HG02623 (cell line): ENCODE data around the gene ZBTB43.
"Not testable (repeated sequence)": the region's sequence is repeated elsewhere in the genome, so short reads cannot be mapped to it uniquely, and the experiment has no call there.

Experiments
- ATAC-seq: cut with Tn5 transposase; IDR thresholded peaks from one replicate; pipeline ENCODE4 v1.9.1; 2021; ENCODE audit warnings: moderate library complexity; ENCODE audit not compliant: unreplicated experiment

The ZBTB43 gene, protein sequence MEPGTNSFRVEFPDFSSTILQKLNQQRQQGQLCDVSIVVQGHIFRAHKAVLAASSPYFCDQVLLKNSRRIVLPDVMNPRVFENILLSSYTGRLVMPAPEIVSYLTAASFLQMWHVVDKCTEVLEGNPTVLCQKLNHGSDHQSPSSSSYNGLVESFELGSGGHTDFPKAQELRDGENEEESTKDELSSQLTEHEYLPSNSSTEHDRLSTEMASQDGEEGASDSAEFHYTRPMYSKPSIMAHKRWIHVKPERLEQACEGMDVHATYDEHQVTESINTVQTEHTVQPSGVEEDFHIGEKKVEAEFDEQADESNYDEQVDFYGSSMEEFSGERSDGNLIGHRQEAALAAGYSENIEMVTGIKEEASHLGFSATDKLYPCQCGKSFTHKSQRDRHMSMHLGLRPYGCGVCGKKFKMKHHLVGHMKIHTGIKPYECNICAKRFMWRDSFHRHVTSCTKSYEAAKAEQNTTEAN

DNA sequence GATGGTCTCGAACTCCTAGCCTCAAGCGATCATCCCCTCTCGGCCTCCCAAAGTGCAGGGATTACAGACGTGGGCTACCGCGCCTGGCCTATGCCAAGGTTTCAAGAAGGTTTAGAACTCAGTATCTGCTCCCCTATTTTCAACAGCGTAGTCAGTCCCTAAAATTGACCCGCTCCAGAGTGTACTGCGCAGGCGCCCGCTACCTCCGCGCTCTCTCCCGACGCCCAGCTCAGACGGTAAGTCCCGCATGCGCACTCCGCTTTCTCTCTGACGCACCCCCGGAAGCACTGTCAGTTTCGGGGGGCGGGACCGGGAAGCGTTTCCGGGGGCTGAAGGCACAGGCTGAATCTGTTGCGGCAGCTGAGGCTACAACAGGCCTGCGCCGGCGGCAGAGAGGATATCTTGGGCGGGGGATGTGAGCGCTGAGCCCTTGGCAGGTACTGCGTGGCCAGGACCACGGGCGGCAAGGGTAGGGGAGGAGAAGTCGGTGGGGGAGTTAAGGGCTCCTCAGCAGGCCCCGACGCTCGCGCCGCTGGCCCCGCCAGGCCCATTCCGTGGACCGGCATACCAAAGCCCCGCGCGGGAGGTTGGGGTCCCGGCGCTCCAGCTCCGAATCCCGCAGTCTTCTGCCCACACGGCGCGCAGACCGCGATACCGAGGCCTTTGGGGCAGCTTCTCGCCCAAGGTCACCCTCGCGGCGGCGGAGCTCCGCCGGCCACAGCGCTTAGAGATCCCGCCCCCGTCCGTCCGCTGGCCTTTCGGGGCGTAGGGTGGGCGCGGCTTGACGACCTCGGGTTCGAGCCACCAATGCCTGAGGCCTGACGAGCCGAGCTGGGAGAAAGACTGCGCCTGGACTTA is at the start of gene ZBTB43:
Gene ZBTB43, plus strand, starts transcription at position 345 of the 858 bp plus-strand sequence. CDS start 27,470 bp downstream, outside the sequence.
- ATAC-seq, result peak; percentile 59

GRCh38 chr9:126755317-126755875 is 49.4 kb upstream of the ZBTB43 start:
- no peak for ATAC-seq

- ATAC-seq, result no peak
Measured at GRCh38 chr9:126756238-126756637, 48.6 kb upstream of the ZBTB43 start.

DNA sequence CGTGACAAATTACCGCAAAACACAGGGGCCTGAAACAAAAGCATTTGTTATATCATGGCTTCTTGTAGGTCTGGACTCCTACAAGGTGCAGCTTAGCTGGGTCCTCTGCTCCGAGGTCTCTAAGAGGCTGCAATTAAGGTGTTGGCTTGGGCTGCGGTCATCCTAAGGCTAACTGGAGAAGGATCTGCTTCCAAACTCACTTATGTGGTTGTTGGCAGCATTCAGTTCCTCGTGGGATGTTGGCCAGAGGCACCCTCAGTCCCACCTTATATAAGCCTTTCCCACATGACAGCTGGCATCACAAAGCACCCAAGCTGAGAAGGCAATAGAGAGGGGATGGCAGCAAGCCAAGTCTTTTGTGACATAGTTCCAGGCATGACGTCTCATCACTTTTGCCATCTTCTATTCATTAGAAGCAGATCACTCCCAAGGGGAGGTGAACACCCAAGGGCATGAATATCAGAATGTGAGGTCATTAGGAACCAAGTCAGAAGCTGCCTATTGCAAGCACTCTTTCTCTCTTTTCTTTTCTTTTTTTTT is 47.9 kb upstream of the ZBTB43 start:
- ATAC-seq, result no peak

DNA sequence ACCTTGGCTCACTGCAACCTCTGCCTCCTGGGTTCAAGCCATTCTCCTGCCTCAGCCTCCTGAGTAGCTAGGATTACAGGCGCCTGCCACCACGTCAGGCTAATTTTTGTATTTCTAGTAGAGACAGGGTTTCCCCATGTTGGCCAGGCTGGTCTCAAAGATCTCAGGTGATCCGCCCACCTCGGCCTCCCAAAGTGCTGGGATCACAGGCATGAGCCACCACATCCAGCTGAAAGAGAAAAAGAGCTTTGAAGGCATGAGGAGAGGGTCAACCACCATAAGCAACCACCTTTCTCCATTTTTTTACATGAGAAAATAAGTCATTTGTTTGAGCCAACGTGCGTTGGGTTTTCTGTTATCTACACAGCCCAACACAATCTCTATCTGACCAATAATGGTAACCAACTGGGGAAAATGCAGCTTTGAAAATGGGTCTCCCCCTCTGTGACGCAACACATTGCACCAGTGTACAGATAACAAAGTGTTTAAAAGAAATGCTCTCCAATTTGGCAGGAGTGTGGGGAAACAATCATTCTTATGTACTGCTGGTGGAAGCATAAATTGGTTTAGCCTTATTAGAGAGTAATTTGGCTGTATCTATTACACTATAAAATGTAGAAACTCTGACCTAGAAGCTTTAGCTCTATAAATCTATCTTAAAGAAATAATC is 45.8 kb upstream of the ZBTB43 start:
- no peak for ATAC-seq

DNA sequence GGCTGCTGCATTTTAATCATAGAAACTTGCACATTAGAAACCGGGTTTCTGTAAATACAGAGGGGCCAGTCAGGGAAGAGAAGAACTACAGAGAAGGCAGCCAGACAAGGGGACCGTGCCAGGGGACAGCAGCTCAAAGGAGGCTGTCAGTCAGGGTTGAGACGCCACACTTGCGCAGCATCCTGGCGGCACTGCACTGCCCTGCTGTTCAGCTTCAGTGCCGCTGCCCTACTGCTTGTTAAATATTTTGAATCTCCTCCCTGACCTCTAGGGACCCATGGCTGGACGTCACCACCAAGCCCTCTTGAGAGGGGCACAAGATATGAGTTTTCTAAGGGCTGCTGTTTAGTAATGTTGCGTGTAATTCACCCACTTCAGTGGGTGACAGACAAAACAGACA is 43.6 kb upstream of the ZBTB43 start:
- no peak for ATAC-seq

DNA sequence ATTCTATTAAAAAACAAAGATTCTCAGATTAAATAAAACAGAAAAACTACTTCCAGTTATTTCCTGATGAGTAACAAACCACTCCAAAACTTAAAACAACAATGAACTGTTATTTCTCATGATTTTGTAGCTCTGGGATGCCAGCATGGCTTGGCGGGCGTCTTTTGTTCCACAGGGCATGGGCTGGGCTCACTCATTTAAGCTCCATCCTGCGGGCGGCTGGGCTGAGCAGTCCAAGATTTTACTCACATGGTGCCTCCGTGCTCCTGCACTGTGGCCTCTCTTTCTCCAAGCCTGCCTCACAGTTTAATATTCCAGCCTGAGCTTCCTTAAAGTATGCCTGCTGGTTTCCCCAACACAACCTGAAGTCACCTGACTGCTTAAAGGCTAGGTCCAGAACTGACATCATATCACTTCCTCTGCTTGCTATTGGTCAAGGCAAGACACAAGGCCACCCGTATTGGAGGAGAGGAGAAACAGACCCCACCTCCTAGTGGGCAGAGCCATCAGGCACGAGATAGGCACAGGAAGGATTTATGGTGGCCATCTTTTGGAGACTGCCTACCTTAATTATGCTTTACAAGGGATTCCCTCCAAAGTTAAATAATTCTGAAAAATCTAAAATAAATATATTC is 41.6 kb upstream of the ZBTB43 start:
- no peak for ATAC-seq

GRCh38 chr9:126773004-126773607 is 31.7 kb upstream of the ZBTB43 start:
- ATAC-seq, result no peak

DNA sequence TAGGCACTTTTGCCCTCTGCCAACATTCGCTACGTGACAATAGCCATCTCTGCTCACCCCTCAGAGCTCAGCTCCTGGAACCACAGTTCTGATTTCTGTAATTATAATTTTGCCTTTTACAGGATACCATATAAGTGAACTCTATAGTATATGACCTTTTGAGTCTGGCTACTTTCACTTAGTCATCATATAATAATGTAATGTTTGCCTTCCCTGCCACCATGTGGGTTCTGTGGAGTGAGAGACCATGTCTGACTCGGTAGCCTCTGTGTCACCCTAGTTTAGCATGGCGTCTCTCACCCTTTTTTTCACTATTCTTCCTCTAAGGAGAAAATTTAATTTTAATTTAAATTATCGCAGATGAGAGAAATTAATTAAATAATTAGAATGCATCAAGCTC is 28.9 kb upstream of the ZBTB43 start:
- no peak for ATAC-seq

DNA sequence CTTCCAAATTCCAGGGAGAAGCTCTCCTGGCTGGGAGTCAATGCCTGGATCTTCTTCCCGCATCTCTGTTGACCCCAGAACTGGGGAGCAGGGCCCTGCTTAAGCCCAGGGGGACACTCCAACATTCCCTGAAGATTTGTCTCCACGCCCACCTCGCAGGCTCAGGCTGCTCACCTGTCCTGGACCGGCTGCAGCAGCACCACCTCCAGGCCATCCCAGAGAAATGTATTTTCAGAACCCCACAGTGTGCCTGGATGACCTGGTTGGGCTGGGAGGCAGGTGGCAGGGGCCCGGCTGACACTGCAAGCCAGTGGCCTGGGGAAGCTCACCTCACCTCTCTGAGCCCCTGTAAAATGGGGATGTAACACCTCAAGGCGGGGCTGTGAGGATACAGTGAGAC is 27.1 kb upstream of the ZBTB43 start:
- ATAC-seq, result no peak

DNA sequence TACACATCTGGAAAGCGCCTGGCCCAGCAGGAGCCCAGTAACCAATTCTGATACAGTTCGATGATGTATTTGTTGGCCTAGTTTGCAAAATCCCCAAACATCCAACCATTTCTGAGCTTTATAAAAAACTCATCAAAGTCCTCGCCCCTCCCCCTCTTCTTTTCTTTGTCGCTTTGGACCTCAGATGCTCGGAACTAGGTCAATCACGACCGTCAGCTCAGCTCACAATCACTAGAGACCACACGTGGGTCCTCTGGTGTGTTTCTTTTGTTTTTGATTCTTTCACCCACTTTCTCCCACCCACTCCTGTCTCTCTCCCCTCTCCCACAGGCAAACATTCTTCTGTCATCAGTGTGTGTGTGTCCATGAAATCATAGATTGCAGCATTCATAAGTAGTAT is 26.7 kb upstream of the ZBTB43 start:
- no peak for ATAC-seq

GRCh38 chr9:126778696-126779095 is 26.1 kb upstream of the ZBTB43 start:
- not testable (repeated sequence) for ATAC-seq

DNA sequence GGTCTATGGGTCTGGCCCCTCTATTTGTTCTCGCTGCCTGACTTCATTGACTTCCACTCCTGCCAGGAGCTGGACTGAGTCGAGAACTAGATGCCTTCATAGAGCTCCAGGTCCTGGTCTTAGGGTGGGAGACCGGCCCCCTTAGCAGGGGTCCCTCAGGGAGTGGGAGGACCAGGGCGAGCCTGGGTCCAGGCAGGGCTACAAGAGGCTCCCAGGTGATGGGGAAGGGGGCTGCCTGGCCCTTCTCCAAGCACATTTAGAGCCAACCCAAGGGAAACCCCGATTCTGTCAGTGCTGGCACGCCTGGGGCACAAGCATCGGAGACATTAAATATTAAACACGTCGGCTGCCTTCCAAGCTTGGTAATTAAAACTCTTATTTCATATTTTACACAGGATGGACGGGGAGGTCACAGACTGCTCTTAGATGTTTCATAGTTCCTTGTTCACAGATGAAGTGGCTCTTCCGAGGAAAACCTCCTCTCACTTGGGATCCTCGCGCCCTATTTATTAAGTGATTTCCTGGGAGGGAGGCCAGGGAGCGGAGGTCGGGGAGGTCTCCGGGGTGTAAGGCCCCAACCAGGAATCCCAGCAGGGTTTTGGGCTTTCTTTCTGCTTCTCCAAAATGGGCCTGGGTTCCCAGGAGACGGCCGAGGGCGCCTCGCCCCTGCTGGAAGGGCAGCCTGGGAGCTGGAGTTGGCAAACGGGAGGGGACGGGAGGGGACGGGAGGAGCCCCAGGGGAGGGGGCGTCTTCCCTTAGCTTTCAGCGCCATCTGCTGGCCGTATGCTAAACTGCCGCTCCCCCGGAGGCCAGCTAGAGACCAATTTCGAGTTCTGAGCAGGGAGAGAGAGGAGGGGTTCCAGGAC is 23.4 kb upstream of the ZBTB43 start:
- no peak for ATAC-seq

- no peak for ATAC-seq
Measured at GRCh38 chr9:126782053-126782388, 22.8 kb upstream of the ZBTB43 start.

- ATAC-seq, result no peak
Measured at GRCh38 chr9:126783949-126784348, 20.9 kb upstream of the ZBTB43 start.

- ATAC-seq, result no peak
Measured at GRCh38 chr9:126784401-126784800, 20.4 kb upstream of the ZBTB43 start.

GRCh38 chr9:126784841-126785240 is 20.0 kb upstream of the ZBTB43 start:
- ATAC-seq, result not testable (repeated sequence)

DNA sequence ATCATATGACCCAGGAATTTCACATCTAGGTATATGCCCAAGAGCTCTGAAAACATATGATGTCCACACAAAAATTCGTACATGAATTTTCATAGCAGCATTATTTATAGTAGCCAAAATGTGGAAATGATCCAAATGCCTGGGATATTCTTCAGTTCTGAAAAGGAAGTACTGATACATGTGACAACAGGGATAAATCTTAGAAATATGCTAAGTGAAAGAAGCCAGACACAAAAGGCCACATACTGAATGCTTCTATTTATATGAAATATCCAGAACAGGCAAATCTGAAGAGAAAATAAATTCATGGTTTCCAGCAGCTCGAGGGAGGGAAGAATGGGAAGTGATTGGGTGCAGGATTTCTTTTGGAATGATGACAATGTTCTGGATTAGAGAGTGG is 16.8 kb upstream of the ZBTB43 start:
- no peak for ATAC-seq
